ENCODE data around the gene CTNNA3. TPM values are rescaled to one million over a fixed set of nuclear protein-coding genes. Genes with fewer than 3 reads are reported as not detected.

Gene CTNNA3
- total and polyA plus RNA-seq, 2 of the 4 experiments (the other 2 are of a cell fraction): 0.19 to 0.90 TPM

DNA sequence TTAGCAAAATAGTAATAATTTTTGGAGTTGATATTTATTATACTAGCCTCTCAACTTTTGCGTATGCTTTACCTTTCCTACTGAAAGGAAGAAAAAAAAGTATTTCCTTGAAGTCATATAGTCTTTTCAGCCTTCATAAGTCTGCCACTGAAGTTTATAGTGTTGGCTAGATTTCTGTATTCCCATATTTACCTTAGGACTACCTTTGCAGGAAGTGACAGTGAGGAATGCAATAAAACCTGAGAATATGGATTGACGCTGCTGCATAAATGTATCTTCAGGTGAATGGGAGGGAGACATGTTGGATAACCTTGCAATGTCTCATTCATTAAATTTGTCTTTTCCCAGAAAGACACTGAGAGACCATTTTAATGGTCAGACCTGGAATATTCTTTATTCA, 776.7 kb downstream of the CTNNA3 start:
- intact Hi-C loops (cut with micrococcal nuclease) (no loop called here), dilution Hi-C loops (cut with HindIII; ENCODE audit: low sequenced_read_pairs, unreplicated experiment) (no loop called here), in situ Hi-C loops (cut with MboI; ENCODE audit: low sequenced_read_pairs) (no loop called here)
- Histone ChIP-seq H2AK9ac (replicated peaks; ENCODE audit: low read depth, low read length, poor library complexity) (no peak overlapping the region), H3K27me3 (ENCODE audit: control insufficient read depth, insufficient read depth, low read length) (no peaks in the 10 kb centered on the region), H3K4me3 (ENCODE audit: insufficient read depth, low read depth, low read length) (no peak overlapping the region), H4K20me1 (ENCODE audit: insufficient read depth, low read length) (no peaks in the 10 kb centered on the region), H2BK20ac (ENCODE audit: low read depth, low read length) (no peak overlapping the region), H3K9ac (ENCODE audit: low read depth, low read length) (no peak overlapping the region), H3K4me1 (ENCODE audit: control insufficient read depth, insufficient read depth, low read length) (no peaks in the 10 kb centered on the region), H3K9me3 (ENCODE audit: control insufficient read depth, insufficient read depth, low read length) (no peaks in the 10 kb centered on the region), H3K23ac (ENCODE audit: low read depth, low read length) (no peak overlapping the region), H3K36me3 (ENCODE audit: control insufficient read depth, insufficient read depth, low read length) (no peaks in the 10 kb centered on the region), H3K79me1 (ENCODE audit: low read depth in 1 of 2, low read length in 2 of 2) (no peaks in the 10 kb centered on the region), H3K4me2 (ENCODE audit: low read depth, low read length) (no peak overlapping the region), H2BK5ac (ENCODE audit: low read depth, low read length, poor library complexity, severe bottlenecking) (no peak overlapping the region), H2AFZ (replicated peaks; ENCODE audit: low read length, poor library complexity) (no peak overlapping the region), H3K27ac (ENCODE audit: insufficient read depth, low read length) (no peak overlapping the region), H2BK15ac (ENCODE audit: low read depth, low read length) (no peak overlapping the region), H4K5ac (ENCODE audit: low read depth, low read length) (no peak overlapping the region), H4K91ac (ENCODE audit: insufficient read depth, low read depth, low read length) (no peak overlapping the region), H3K4ac (ENCODE audit: low read depth, low read length) (no peak overlapping the region), H4K8ac (ENCODE audit: low read depth in 2 of 2, low read length in 2 of 2) (no peak overlapping the region), H3K56ac (ENCODE audit: extremely low read depth, insufficient read depth, low read length) (no peak overlapping the region), H3K18ac (ENCODE audit: low read depth, low read length) (no peak overlapping the region), H2BK120ac (ENCODE audit: low read depth, low read length) (no peak overlapping the region), H2AK5ac (ENCODE audit: low read depth, low read length) (no peak overlapping the region), H3K9me1 (ENCODE audit: insufficient read depth, low read length) (no peaks in the 10 kb centered on the region), H3K14ac (replicated peaks; ENCODE audit: low read depth, low read length) (no peak overlapping the region)
- DNase-seq (no peak), ATAC-seq (ENCODE audit: low read depth) (no peak)
- whole genome bisulfite sequencing, 2 experiments (ENCODE audit: extremely low coverage in 2 of 2, insufficient read length in 1 of 2): no CpG with 5 or more reads among the region's 2 CpGs
- POLR2A ChIA-PET (ENCODE audit: unreplicated experiment): no interaction called here
- CTCF ChIA-PET: no interaction called here
- no TSS peak for BruUV-seq (replicated peaks)
- TF ChIP-seq RCOR1 (IDR thresholded peaks at IDR 0.05; ENCODE audit: insufficient replicate concordance, low read length) (no peak), POLR2A (IDR thresholded peaks at IDR 0.05; ENCODE audit: low read depth, low read length) (no peak), MXI1 (IDR thresholded peaks at IDR 0.05; ENCODE audit: borderline replicate concordance, low read depth, low read length) (no peak), ELK1 (IDR thresholded peaks at IDR 0.05; ENCODE audit: borderline replicate concordance, low read depth, low read length) (no peak), USF2 (IDR thresholded peaks at IDR 0.05; ENCODE audit: low read depth, low read length) (no peak), CEBPB (IDR thresholded peaks at IDR 0.05; ENCODE audit: low read depth, low read length) (no peak), CHD1 (IDR thresholded peaks at IDR 0.05; ENCODE audit: low read depth, low read length) (no peak), FOS (IDR thresholded peaks at IDR 0.05; ENCODE audit: low read depth, low read length) (no peak), NFE2L2 (IDR thresholded peaks at IDR 0.05; ENCODE audit: low read depth, low read length) (no peak), MAZ (IDR thresholded peaks at IDR 0.05; ENCODE audit: borderline replicate concordance, low read depth, low read length) (no peak), RAD21 (IDR thresholded peaks at IDR 0.05; ENCODE audit: low read length) (no peak), CTCF (conservative IDR thresholded peaks at IDR 0.05; ENCODE audit: low read depth, low read length) (no peak), BHLHE40 (IDR thresholded peaks at IDR 0.05; ENCODE audit: low read depth, low read length) (no peak), SMC3 (IDR thresholded peaks at IDR 0.05; ENCODE audit: low read depth, low read length) (no peak)
